ENCODE measurements around the gene FRMPD1.
"Not testable (repeated sequence)": the region's sequence is repeated elsewhere in the genome, so short reads cannot be mapped to it uniquely, and the experiment has no call there.

Gene FRMPD1

GRCh38 chr9:37650873-37651768 lies at the start of gene FRMPD1:
Gene FRMPD1 (plus strand): TSS chr9:37650954. CDS start chr9:37692642, 41,688 bp downstream.
- DNase-seq, result peak; percentile 58

- DNase-seq, result not testable (repeated sequence)
Observed at GRCh38 chr9:37602061-37602460, 48.7 kb upstream of the FRMPD1 start.

- no peak for DNase-seq
Observed at GRCh38 chr9:37602817-37603216, 47.9 kb upstream of the FRMPD1 start.

GRCh38 chr9:37604296-37604695 lies 46.5 kb upstream of the FRMPD1 start:
- DNase-seq, result no peak

GRCh38 chr9:37608250-37608649 lies 42.5 kb upstream of the FRMPD1 start:
- DNase-seq, result no peak

- DNase-seq, result no peak
Observed at GRCh38 chr9:37609735-37610397, 40.9 kb upstream of the FRMPD1 start.

- DNase-seq, result no peak
Observed at GRCh38 chr9:37611014-37611413, 39.7 kb upstream of the FRMPD1 start.

GRCh38 chr9:37611961-37612360 lies 38.8 kb upstream of the FRMPD1 start:
- DNase-seq, result no peak

- no peak for DNase-seq
Observed at GRCh38 chr9:37617161-37617560, 33.6 kb upstream of the FRMPD1 start.

- no peak for DNase-seq
Observed at GRCh38 chr9:37617832-37618231, 32.9 kb upstream of the FRMPD1 start.

- no peak for DNase-seq
Observed at GRCh38 chr9:37618817-37619216, 31.9 kb upstream of the FRMPD1 start.

GRCh38 chr9:37619806-37620205 lies 30.9 kb upstream of the FRMPD1 start:
- DNase-seq, result no peak

- DNase-seq, result no peak
Observed at GRCh38 chr9:37620396-37620795, 30.4 kb upstream of the FRMPD1 start.

GRCh38 chr9:37621273-37622121 lies 29.3 kb upstream of the FRMPD1 start:
- no peak for DNase-seq

- DNase-seq, result no peak
Observed at GRCh38 chr9:37622462-37622861, 28.3 kb upstream of the FRMPD1 start.

GRCh38 chr9:37623267-37623666 lies 27.5 kb upstream of the FRMPD1 start:
- no peak for DNase-seq

GRCh38 chr9:37624073-37624472 lies 26.7 kb upstream of the FRMPD1 start:
- DNase-seq, result no peak

- no peak for DNase-seq
Observed at GRCh38 chr9:37625036-37625757, 25.6 kb upstream of the FRMPD1 start.

GRCh38 chr9:37625758-37626147 lies 25.0 kb upstream of the FRMPD1 start:
- no peak for DNase-seq

- DNase-seq, result no peak
Observed at GRCh38 chr9:37626708-37627292, 24.0 kb upstream of the FRMPD1 start.

GRCh38 chr9:37632479-37632878 lies 18.3 kb upstream of the FRMPD1 start:
- no peak for DNase-seq

- DNase-seq, result no peak
Observed at GRCh38 chr9:37635808-37636207, 14.9 kb upstream of the FRMPD1 start.
